Measurements from ENCODE around the gene TBC1D16. TPM values are rescaled to one million over a fixed set of nuclear protein-coding genes. Genes with fewer than 3 reads are reported as not detected.
"Not testable (repeated sequence)": the region's sequence is repeated elsewhere in the genome, so short reads cannot be mapped to it uniquely, and the experiment has no call there.

TBC1D16 gene
- total RNA-seq, 1 donor from 2014 or later, result 21.2 TPM

- Histone ChIP-seq H2AFZ (replicated peaks) (no peak overlapping the region), H3K4me3 (no peak overlapping the region), H3K9me3 (ENCODE audit: low read depth) (no peaks in the 10 kb centered on the region), H3K27ac (no peak overlapping the region), H3K27me3 (peaks cover 8% of the 10 kb centered on the region), H3K36me3 (no peaks in the 10 kb centered on the region), H3K4me1 (no peaks in the 10 kb centered on the region), H4K20me1 (ENCODE audit: low read depth) (no peaks in the 10 kb centered on the region), H3K4me2 (no peak overlapping the region), H3K79me2 (ENCODE audit: low read depth) (no peaks in the 10 kb centered on the region), H3K9ac (no peak overlapping the region), H3F3A (ENCODE audit: low read depth) (no peaks in the 10 kb centered on the region)
- no peak overlapping the region for H3K4me3 Mint-ChIP-seq
- no peaks in the 10 kb centered on the region for H3K36me3 Mint-ChIP-seq
- DNase-seq (ENCODE audit: low spot score), result no peak
- H3K27ac Mint-ChIP-seq, result no peak overlapping the region
- peaks cover 21% of the 10 kb centered on the region for H3K27me3 Mint-ChIP-seq (ENCODE audit: insufficient read depth, low read depth)
- H3K9me3 Mint-ChIP-seq, result peaks cover 6% of the 10 kb centered on the region
- TF ChIP-seq CTCF (IDR thresholded peaks at IDR 0.05) (no peak), EZH2phosphoT487 (IDR thresholded peaks at IDR 0.05) (no peak), EZH2 (IDR thresholded peaks at IDR 0.05) (no peak)
- no peaks in the 10 kb centered on the region for H3K4me1 Mint-ChIP-seq
These were observed 134.5 kb downstream of the TBC1D16 start for GRCh38 chr17:79901131-79901530.

DNA sequence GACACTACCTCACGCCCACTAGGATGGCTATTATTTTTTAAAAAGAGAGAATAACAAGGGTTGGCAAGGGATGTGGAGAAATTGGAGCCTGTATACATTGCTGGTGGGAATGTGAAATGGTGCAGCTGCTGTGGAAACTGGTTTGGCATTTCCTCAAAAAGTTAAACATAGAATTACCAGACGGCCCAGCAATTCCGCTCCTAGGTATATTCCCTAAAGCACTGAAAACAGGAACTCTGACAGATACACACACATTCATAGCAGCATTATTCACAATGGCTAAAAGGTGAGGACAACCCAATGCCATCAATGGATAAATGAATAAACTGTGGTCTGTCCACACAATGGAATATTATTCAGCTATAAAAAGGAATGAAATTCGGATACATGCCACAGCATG is 136.1 kb downstream of the TBC1D16 start:
- Histone ChIP-seq H3K9me3 (ENCODE audit: low read depth) (no peaks in the 10 kb centered on the region), H2AFZ (replicated peaks) (no peak overlapping the region), H3K27ac (no peak overlapping the region), H3K9ac (no peak overlapping the region), H3K27me3 (no peaks in the 10 kb centered on the region), H3K4me3 (no peak overlapping the region), H4K20me1 (ENCODE audit: low read depth) (no peaks in the 10 kb centered on the region), H3F3A (ENCODE audit: low read depth) (no peaks in the 10 kb centered on the region), H3K4me2 (no peak overlapping the region), H3K79me2 (ENCODE audit: low read depth) (no peaks in the 10 kb centered on the region), H3K36me3 (no peaks in the 10 kb centered on the region), H3K4me1 (no peaks in the 10 kb centered on the region)
- peaks cover 25% of the 10 kb centered on the region for H3K27me3 Mint-ChIP-seq (ENCODE audit: insufficient read depth, low read depth)
- no peaks in the 10 kb centered on the region for H3K4me1 Mint-ChIP-seq
- TF ChIP-seq CTCF (IDR thresholded peaks at IDR 0.05) (no peak), EZH2 (IDR thresholded peaks at IDR 0.05) (no peak), EZH2phosphoT487 (IDR thresholded peaks at IDR 0.05) (no peak)
- H3K36me3 Mint-ChIP-seq, result no peaks in the 10 kb centered on the region
- H3K27ac Mint-ChIP-seq, result no peak overlapping the region
- no peak for DNase-seq (ENCODE audit: low spot score)
- peaks cover 6% of the 10 kb centered on the region for H3K9me3 Mint-ChIP-seq
- H3K4me3 Mint-ChIP-seq, result no peak overlapping the region

DNA sequence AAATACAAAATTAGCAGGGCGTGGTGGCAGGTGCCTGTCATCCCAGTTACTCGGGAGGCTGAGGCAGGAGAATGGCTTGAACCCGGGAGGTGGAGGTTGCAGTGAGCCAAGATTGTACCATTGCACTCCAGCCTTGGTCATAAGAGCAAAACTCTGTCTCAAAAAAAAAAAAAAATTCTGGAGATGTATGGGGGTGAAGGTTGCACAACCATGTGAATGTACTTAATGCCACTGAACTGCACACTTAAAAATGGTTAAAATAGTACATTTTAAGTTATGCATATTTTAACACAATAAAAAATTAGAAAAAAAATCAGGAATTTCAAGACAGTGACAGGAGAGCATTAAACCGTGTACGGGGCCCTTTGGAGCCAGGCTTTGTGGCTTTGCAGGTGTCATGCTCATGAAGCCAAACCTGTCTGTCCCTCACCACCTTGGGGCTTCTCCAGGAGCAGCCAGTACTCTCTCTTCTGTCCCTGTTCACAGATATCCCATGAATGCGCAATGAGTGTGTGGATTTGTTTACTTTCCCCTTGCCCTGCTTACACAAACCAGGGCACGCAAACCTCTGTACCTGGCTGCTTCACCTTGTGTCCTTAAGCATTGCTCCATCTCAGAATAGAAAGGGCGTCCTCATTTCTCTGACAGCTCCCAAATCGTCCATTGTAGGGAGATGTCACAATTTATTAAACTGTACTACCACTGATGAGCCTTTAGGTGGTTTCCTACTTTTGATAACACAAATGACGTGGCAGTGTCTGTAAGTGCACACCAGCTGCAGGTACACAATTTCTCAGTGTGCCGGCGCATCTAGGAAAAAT is 138.2 kb downstream of the TBC1D16 start:
- no peak for DNase-seq (ENCODE audit: low spot score)
- Histone ChIP-seq H3K9me3 (ENCODE audit: low read depth) (no peaks in the 10 kb centered on the region), H3K4me2 (no peak overlapping the region), H3F3A (ENCODE audit: low read depth) (no peaks in the 10 kb centered on the region), H3K79me2 (ENCODE audit: low read depth) (no peaks in the 10 kb centered on the region), H3K36me3 (no peaks in the 10 kb centered on the region), H2AFZ (replicated peaks) (no peak overlapping the region), H3K27me3 (no peaks in the 10 kb centered on the region), H3K9ac (no peak overlapping the region), H4K20me1 (ENCODE audit: low read depth) (no peaks in the 10 kb centered on the region), H3K4me1 (no peaks in the 10 kb centered on the region), H3K27ac (no peak overlapping the region), H3K4me3 (no peak overlapping the region)
- TF ChIP-seq EZH2 (IDR thresholded peaks at IDR 0.05) (no peak), CTCF (IDR thresholded peaks at IDR 0.05) (no peak), EZH2phosphoT487 (IDR thresholded peaks at IDR 0.05) (no peak)
- Mint-ChIP-seq H3K4me3 (no peak overlapping the region), H3K9me3 (peaks cover 7% of the 10 kb centered on the region), H3K36me3 (no peaks in the 10 kb centered on the region), H3K27ac (no peak overlapping the region), H3K27me3 (ENCODE audit: insufficient read depth, low read depth) (peaks cover 23% of the 10 kb centered on the region), H3K4me1 (no peaks in the 10 kb centered on the region)

DNA sequence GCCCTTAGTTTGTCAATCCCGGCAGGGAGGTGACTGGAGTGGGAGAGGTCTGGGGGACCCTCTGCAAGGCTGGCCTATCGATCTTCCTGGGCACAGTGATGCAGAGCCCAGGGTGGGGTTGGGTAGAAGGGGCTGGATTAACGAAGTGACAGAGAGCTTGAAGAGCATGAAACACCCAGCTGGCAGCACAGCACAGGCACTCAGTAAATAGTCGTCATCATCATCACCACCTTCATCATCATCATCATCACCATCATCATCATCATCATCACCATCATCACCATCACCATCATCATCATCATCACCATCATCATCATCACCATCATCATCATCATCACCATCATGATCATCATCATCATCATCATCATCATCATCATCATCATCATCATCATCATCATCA is 142.2 kb downstream of the TBC1D16 start:
- not testable (repeated sequence) for H3K36me3 Mint-ChIP-seq; H3K4me1 ChIP-seq; H3K4me1 Mint-ChIP-seq; H4K20me1 ChIP-seq (ENCODE audit: low read depth); H3K36me3 ChIP-seq; H3K27me3 ChIP-seq; H3K27ac Mint-ChIP-seq; H2AFZ ChIP-seq (replicated peaks); H3K9me3 ChIP-seq (ENCODE audit: low read depth); DNase-seq (ENCODE audit: low spot score); H3K4me2 ChIP-seq; H3F3A ChIP-seq (ENCODE audit: low read depth); H3K4me3 Mint-ChIP-seq; H3K9ac ChIP-seq; H3K79me2 ChIP-seq (ENCODE audit: low read depth); H3K9me3 Mint-ChIP-seq; H3K4me3 ChIP-seq; H3K27ac ChIP-seq
- peaks cover 31% of the 10 kb centered on the region for H3K27me3 Mint-ChIP-seq (ENCODE audit: insufficient read depth, low read depth)
